Measurements from ENCODE around the gene CCNL2. TPM values are rescaled to one million over a fixed set of nuclear protein-coding genes. Genes with fewer than 3 reads are reported as not detected.

The CCNL2 gene
- total RNA-seq, 1 donor from 2014 or later = 134 TPM

DNA sequence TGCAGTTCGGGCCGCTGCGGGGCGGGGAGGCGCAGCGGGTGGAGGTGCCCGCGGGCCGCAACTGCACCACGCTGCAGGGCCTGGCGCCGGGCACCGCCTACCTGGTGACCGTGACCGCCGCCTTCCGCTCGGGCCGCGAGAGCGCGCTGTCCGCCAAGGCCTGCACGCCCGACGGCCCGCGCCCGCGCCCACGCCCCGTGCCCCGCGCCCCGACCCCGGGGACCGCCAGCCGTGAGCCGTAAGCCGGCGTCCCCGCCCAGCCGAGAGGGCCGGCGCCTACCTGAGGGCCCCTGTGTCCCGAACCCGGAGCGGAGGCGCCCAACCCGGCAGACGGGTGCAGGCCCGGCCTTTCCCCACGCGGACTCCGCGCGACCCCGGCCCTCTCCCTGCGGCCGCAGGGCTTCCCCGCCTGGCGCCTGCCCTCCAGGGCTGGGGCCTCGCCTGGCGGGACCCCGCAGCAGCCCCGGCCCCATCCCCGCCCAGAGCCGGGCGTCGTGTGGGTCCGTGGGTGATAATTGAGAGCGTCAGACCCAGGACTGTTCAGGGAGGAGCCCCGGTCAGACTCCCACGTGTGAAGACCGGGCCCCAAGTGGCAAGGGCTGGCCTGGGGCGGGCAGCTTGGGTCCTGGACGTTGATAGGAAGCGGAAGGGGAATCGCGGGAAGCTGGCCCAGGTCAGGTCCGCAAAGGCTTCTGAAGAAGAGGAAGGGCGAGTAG, 40.6 kb upstream of the CCNL2 start:
- no peak for TF ChIP-seq CTCF (IDR thresholded peaks at IDR 0.05; ENCODE audit: insufficient read depth, low read length, poor library complexity, severe bottlenecking)
- H3K27me3 ChIP-seq (ENCODE audit: control insufficient read depth, insufficient read depth, low read length) = peaks cover 2% of the 10 kb centered on the region
- no peak overlapping the region for H3K4me3 ChIP-seq (ENCODE audit: low read depth, low read length)

DNA sequence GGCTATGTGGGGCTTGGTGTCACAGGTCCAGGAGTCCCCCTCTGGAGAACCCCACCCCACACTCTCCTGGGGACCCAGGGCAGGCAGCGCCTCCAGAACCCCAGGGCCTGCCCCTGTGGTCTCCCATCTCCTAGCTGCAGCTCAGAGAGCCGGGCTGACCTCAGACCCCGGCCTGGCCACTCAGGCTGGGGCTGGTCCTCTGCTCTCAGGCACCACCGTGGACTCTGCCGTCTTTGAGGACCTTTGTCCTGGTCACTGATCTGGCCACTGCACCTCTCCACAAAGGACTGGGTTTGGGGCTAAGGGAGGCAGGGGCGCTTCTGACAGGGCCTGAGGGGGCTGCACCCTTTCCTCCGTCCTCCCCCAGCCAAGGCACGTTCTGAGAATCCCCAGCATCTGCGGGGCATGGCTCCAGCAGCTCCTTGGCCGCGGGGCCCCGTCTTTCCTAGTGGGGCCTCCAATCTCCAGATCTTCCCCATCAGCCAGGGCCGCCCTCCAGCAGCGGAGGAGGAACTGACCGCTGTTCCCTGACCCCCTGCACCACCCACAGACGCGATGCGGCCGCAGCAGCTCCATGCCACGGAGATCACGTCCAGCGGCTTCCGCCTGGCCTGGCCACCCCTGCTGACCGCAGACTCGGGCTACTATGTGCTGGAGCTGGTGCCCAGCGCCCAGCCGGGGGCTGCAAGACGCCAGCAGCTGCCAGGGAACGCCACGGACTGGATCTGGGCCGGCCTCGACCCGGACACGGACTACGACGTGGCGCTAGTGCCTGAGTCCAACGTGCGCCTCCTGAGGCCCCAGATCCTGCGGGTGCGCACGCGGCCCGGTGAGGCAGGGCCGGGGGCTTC, 39.6 kb upstream of the CCNL2 start:
- no peak overlapping the region for H3K4me3 ChIP-seq (ENCODE audit: low read depth, low read length)
- DNase-seq (ENCODE audit: low read depth) = no peak
- H3K36me3 ChIP-seq (ENCODE audit: control insufficient read depth, insufficient read depth, low read length) = no peaks in the 10 kb centered on the region
- H3K27me3 ChIP-seq (ENCODE audit: control insufficient read depth, insufficient read depth, low read length) = no peaks in the 10 kb centered on the region
- no peak for TF ChIP-seq CTCF (IDR thresholded peaks at IDR 0.05; ENCODE audit: insufficient read depth, low read length, poor library complexity, severe bottlenecking)

More for the DNA sequence above, 40.6 kb upstream of the CCNL2 start:
- no peak for DNase-seq (ENCODE audit: low read depth)
- H3K36me3 ChIP-seq (ENCODE audit: control insufficient read depth, insufficient read depth, low read length) = no peaks in the 10 kb centered on the region

GRCh38 chr1:1437904-1438376, 38.8 kb upstream of the CCNL2 start:
- peak; percentile 48 for DNase-seq (ENCODE audit: low read depth)
- TF ChIP-seq CTCF (IDR thresholded peaks at IDR 0.05; ENCODE audit: insufficient read depth, low read length, poor library complexity, severe bottlenecking) = peak; percentile 7

GRCh38 chr1:1437033-1437903, 38.1 kb upstream of the CCNL2 start:
- no peaks in the 10 kb centered on the region for H3K36me3 ChIP-seq (ENCODE audit: control insufficient read depth, insufficient read depth, low read length)
- TF ChIP-seq CTCF (IDR thresholded peaks at IDR 0.05; ENCODE audit: insufficient read depth, low read length, poor library complexity, severe bottlenecking) = no peak
- no peaks in the 10 kb centered on the region for H3K27me3 ChIP-seq (ENCODE audit: control insufficient read depth, insufficient read depth, low read length)
- H3K4me3 ChIP-seq (ENCODE audit: low read depth, low read length) = no peak overlapping the region
- no peak for DNase-seq (ENCODE audit: low read depth)

More at GRCh38 chr1:1437904-1438376, 38.8 kb upstream of the CCNL2 start:
- Histone ChIP-seq H3K4me3 (ENCODE audit: low read depth, low read length) (no peak overlapping the region), H3K36me3 (ENCODE audit: control insufficient read depth, insufficient read depth, low read length) (no peaks in the 10 kb centered on the region), H3K27me3 (ENCODE audit: control insufficient read depth, insufficient read depth, low read length) (no peaks in the 10 kb centered on the region)

GRCh38 chr1:1436630-1437032, 37.5 kb upstream of the CCNL2 start:
- H3K4me3 ChIP-seq (ENCODE audit: low read depth, low read length) = peak overlapping the region; percentile 53
- TF ChIP-seq CTCF (IDR thresholded peaks at IDR 0.05; ENCODE audit: insufficient read depth, low read length, poor library complexity, severe bottlenecking) = no peak
- no peaks in the 10 kb centered on the region for H3K27me3 ChIP-seq (ENCODE audit: control insufficient read depth, insufficient read depth, low read length)
- H3K36me3 ChIP-seq (ENCODE audit: control insufficient read depth, insufficient read depth, low read length) = no peaks in the 10 kb centered on the region
- no peak for DNase-seq (ENCODE audit: low read depth)
